Measurements from ENCODE around the gene RTL3. TPM values are rescaled to one million over a fixed set of nuclear protein-coding genes. Genes with fewer than 3 reads are reported as not detected.

The RTL3 gene
- total RNA-seq, 4 donors from 2014 or later: 0.41 to 1.0 (median 0.88) TPM; not detected in 1

DNA sequence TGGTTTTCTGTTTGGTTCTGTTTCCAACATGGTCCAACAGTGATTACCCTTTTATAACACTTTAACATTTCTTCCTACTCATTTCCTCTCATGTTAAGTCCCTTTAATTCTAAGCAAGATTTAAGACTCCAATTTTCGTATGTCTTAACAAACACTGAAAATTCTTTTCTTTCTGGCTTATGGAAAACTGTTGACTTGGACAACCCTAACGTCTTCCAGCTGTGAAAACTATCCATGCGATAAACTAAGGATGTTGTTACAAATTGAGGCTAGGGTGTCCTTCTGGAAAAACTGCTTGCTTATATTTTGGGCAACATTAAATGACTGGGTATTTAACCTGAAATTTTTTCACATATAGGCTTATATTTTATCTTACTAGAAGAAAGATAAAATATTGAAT, 33.9 kb upstream of the RTL3 start:
- TF ChIP-seq CTCF (IDR thresholded peaks at IDR 0.05) (no peak), POLR2A (IDR thresholded peaks at IDR 0.05) (no peak)
- no peaks in the 10 kb centered on the region for H3K36me3 ChIP-seq
- no peak for DNase-seq
- H3K27ac ChIP-seq: peak overlapping the region; percentile 11 to 34
- no peaks in the 10 kb centered on the region for H3K9me3 ChIP-seq
- intact Hi-C loops (cut with DNase I; ENCODE audit: low total_unique reads): no loop called here
- H3K4me3 ChIP-seq: no peak overlapping the region
- no peaks in the 10 kb centered on the region for H3K27me3 ChIP-seq
- no peaks in the 10 kb centered on the region for H3K4me1 ChIP-seq

- DNase-seq: no peak
- Histone ChIP-seq H3K9me3 (no peaks in the 10 kb centered on the region), H3K4me3 (no peak overlapping the region), H3K27ac (no peak overlapping the region), H3K4me1 (no peaks in the 10 kb centered on the region), H3K27me3 (no peaks in the 10 kb centered on the region), H3K36me3 (no peaks in the 10 kb centered on the region)
- TF ChIP-seq POLR2A (IDR thresholded peaks at IDR 0.05) (no peak), CTCF (IDR thresholded peaks at IDR 0.05) (no peak)
- intact Hi-C loops (cut with DNase I; ENCODE audit: low total_unique reads): no loop called here
Measured at GRCh38 chrX:78687586-78687985, 28.5 kb upstream of the RTL3 start.

DNA sequence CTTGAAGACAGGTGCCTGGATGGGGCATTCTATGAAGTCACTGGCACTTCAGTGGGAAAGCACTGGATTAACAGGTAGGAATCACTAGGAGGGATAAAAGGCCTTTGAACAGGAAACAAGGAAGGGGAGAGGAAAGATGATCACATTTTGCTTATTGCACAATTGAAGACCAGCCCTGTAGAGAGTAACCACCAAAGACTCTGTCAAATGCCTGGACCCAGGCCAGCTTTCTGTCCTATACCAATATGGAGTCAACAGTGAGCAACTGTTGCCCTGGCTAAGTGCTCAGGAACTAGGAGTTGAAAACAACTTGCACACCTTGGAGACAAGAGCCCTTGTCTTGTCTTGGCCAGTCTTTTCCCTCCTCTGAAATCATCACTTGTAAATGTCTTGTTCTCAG, 14.1 kb upstream of the RTL3 start:
- Histone ChIP-seq H3K9me3 (no peaks in the 10 kb centered on the region), H3K27ac (peak overlapping the region in 1 of 2 donors; percentile 39), H3K4me3 (no peak overlapping the region), H3K36me3 (no peaks in the 10 kb centered on the region), H3K27me3 (no peaks in the 10 kb centered on the region), H3K4me1 (no peaks in the 10 kb centered on the region)
- DNase-seq: peak; percentile 20 to 28
- TF ChIP-seq CTCF (IDR thresholded peaks at IDR 0.05) (no peak), POLR2A (IDR thresholded peaks at IDR 0.05) (no peak)
- intact Hi-C loops (cut with DNase I; ENCODE audit: low total_unique reads): no loop called here

- Histone ChIP-seq H3K36me3 (no peaks in the 10 kb centered on the region), H3K4me3 (no peak overlapping the region), H3K27me3 (no peaks in the 10 kb centered on the region), H3K9me3 (no peaks in the 10 kb centered on the region), H3K27ac (peak overlapping the region in 1 of 2 donors; percentile 1), H3K4me1 (no peaks in the 10 kb centered on the region)
- intact Hi-C loops (cut with DNase I; ENCODE audit: low total_unique reads): no loop called here
- TF ChIP-seq CTCF (IDR thresholded peaks at IDR 0.05): no peak
- TF ChIP-seq POLR2A (IDR thresholded peaks at IDR 0.05): no peak
- no peak for DNase-seq
Measured at GRCh38 chrX:78665342-78665741, 6.2 kb upstream of the RTL3 start.

DNA sequence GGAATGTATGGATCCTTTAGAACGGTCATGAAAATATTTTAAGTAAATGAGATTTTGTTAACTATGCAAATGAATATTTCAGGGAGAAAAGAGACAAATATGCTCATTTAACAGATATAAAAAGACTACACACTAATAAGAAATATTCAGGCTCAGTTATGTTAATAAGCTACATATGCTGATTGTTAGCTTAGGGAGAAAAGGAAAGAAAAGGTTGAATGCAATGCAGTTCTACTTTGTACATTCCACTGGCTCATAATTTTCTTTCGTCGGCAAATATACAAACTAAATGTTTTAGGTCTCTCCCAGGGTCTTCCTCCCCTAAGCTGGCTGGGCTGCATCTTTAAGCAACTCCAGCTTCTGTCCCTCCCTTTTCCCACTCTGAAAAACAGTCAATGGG, 2.7 kb upstream of the RTL3 start:
- no peaks in the 10 kb centered on the region for H3K4me1 ChIP-seq
- H3K36me3 ChIP-seq: no peaks in the 10 kb centered on the region
- H3K9me3 ChIP-seq: no peaks in the 10 kb centered on the region
- DNase-seq: no peak
- no peak overlapping the region for H3K27ac ChIP-seq
- no peaks in the 10 kb centered on the region for H3K27me3 ChIP-seq
- intact Hi-C loops (cut with DNase I; ENCODE audit: low total_unique reads): no loop called here
- TF ChIP-seq CTCF (IDR thresholded peaks at IDR 0.05) (no peak), POLR2A (IDR thresholded peaks at IDR 0.05) (no peak)
- H3K4me3 ChIP-seq: no peak overlapping the region

Data from uterus (tissue), 4 donors.